ENCODE results near the gene CYP4F3.
A peak's percentile ranks its signal among the peaks of the same experiment; 100 is the strongest.

The CYP4F3 gene

GRCh38 chr19:15609261-15609660 lies 31.4 kb upstream of the CYP4F3 start:
- Histone ChIP-seq H3K9me3 (ENCODE audit: control insufficient read depth, low read length) (no peaks in the 10 kb centered on the region), H3K4me3 (ENCODE audit: low read depth, low read length) (no peak overlapping the region), H3K36me3 (ENCODE audit: control insufficient read depth, insufficient read depth, low read length) (no peaks in the 10 kb centered on the region), H3K4me2 (ENCODE audit: low read length) (no peak overlapping the region), H2AFZ (no peak overlapping the region), H3K79me2 (no peaks in the 10 kb centered on the region), H3K9ac (no peak overlapping the region), H3K4me1 (peaks cover under 1% of the 10 kb centered on the region), H3K27me3 (ENCODE audit: control insufficient read depth, insufficient read depth, low read length) (no peaks in the 10 kb centered on the region), H3K27ac (no peak overlapping the region)
- TF ChIP-seq CTCF (IDR thresholded peaks at IDR 0.05) = no peak

- Histone ChIP-seq H3K27me3 (ENCODE audit: control insufficient read depth, insufficient read depth, low read length) (no peaks in the 10 kb centered on the region), H3K36me3 (ENCODE audit: control insufficient read depth, insufficient read depth, low read length) (no peaks in the 10 kb centered on the region), H2AFZ (no peak overlapping the region), H3K4me2 (ENCODE audit: low read length) (no peak overlapping the region), H3K4me3 (ENCODE audit: low read depth, low read length) (no peak overlapping the region), H3K4me1 (peaks cover 7% of the 10 kb centered on the region), H3K9me3 (ENCODE audit: control insufficient read depth, low read length) (no peaks in the 10 kb centered on the region), H3K27ac (no peak overlapping the region), H3K79me2 (no peaks in the 10 kb centered on the region), H3K9ac (no peak overlapping the region)
- TF ChIP-seq CTCF (IDR thresholded peaks at IDR 0.05) = no peak
Measured at GRCh38 chr19:15612342-15612741, 28.4 kb upstream of the CYP4F3 start.

- TF ChIP-seq CTCF (IDR thresholded peaks at IDR 0.05) = no peak
Measured at GRCh38 chr19:15613338-15613737, 27.4 kb upstream of the CYP4F3 start.

DNA sequence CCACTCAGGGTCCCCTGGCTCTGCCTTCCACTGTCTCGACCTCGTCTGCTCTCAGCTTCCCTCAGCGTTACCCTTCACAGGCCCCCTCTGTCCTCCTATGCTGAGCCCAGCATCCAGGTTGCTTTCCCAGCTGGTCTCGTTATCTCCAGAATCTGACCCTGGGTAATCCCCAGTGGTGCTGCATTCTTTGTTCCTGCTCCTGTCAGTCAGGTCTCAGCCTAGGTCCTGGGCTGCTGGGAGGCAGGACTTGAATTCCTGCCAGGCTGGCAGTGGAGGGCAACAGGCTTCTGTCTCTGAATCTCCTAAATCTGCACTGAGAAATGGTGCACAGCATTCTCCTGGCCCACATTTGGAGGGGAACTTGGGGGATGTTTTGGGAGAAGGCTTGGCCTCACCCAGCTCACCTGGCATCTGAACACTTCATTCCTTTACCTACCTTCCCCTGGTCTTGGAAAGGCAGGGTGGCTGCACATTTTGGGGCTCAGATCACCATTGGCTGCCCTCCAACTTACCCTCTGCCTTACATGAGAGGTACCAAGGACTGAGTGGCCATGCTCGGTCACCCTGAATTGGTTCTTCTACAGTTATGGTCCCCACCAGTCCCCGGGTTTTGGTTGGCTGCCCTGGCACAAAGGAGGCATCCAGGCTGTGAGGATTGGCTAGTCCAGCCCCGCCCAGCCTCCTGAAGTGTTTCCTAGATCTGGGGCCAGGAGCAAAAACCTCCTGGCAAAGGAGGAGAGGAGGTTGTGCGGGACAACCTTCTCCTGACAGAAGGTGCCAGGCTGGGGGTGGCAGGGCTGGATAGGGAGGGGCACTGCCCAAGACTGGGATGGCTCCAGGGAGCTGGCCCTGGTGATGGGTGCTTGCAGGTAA lies 26.0 kb upstream of the CYP4F3 start, which contains the start of gene CYP4F8:
TSS of gene CYP4F8 (plus strand) at position 712 of the 873 bp plus-strand sequence. CDS start 399 bp downstream, outside the sequence.
- Histone ChIP-seq H3K4me2 (ENCODE audit: low read length) (no peak within 1 kb of the TSS), H3K4me3 (ENCODE audit: low read depth, low read length) (no peak within 1 kb of the TSS), H3K27ac (peak within 1 kb of the TSS; percentile 25), H3K79me2 (no peaks in the 10 kb centered on the region), H3K27me3 (ENCODE audit: control insufficient read depth, insufficient read depth, low read length) (peaks cover 6% of the 10 kb centered on the region), H2AFZ (peak within 1 kb of the TSS; percentile 57), H3K4me1 (peaks cover 7% of the 10 kb centered on the region), H3K9ac (no peak within 1 kb of the TSS), H3K36me3 (ENCODE audit: control insufficient read depth, insufficient read depth, low read length) (no peaks in the 10 kb centered on the region), H3K9me3 (ENCODE audit: control insufficient read depth, low read length) (no peaks in the 10 kb centered on the region)
- TF ChIP-seq CTCF (IDR thresholded peaks at IDR 0.05) = no peak

More at GRCh38 chr19:15613338-15613737, 27.4 kb upstream of the CYP4F3 start:
- Histone ChIP-seq H3K79me2 (no peaks in the 10 kb centered on the region), H3K4me3 (ENCODE audit: low read depth, low read length) (no peak overlapping the region), H3K9me3 (ENCODE audit: control insufficient read depth, low read length) (no peaks in the 10 kb centered on the region), H2AFZ (no peak overlapping the region), H3K4me2 (ENCODE audit: low read length) (no peak overlapping the region), H3K27ac (no peak overlapping the region), H3K36me3 (ENCODE audit: control insufficient read depth, insufficient read depth, low read length) (no peaks in the 10 kb centered on the region), H3K27me3 (ENCODE audit: control insufficient read depth, insufficient read depth, low read length) (peaks cover 3% of the 10 kb centered on the region), H3K4me1 (peaks cover 7% of the 10 kb centered on the region), H3K9ac (no peak overlapping the region)

Measured in parathyroid adenoma (tissue), 2 donors.